ENCODE measurements around the gene ERVK3-1.
A peak's percentile ranks its signal among the peaks of the same experiment; 100 is the strongest.
"Not testable (repeated sequence)": the region's sequence is repeated elsewhere in the genome, so short reads cannot be mapped to it uniquely, and the experiment has no call there.

Gene ERVK3-1, protein sequence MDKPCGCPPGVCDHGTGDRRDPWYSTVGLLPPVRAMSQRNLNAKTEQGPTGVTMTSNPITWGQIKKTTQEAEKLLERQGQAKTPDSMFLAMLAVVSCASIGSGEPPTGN

DNA sequence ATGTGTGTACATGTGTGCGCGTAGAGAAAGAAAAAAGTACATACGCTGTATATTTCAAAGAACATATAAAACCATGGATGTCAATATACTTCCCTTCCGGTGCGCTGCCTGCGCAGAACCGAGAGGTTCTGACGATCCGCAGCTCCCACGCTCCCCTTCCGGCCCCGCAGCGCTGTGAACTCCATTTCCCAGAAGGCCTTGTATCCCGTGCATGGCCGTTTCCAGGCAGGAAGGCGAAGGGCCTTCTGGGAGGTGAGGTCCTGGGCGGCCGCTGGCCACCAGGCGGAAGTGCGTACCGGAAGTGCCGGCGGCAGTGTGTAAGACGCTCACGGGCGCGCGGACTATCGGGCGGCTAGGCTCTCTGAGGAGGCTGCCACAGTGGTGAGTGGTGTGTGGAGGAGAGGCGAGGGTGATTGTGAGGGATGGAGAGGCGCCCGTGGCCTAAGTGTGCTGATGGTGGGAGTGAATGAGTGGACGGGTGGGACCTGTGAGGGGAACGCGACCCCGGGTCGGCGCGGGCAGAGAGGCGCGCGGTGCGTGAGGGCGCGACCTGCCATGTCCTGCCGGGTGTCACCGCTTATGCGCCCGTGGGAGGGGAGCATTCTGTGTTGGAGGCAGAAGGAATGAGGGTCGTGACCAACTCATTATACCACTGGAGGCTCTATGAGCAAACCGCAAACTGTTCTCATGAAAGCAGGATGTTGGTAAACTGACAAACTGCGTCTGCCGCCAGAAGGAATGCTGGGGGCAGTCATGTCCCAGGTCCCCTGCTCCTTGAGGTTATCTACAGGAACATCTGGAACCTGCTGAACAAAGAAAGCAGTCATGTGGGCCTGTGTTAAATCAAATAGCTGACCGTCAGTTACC lies at the start of gene ERVK3-1:
TSS of gene ERVK3-1 (plus strand) at position 313 of the 867 bp plus-strand sequence. CDS start 6,792 bp downstream, outside the sequence.
- DNase-seq, result peak; percentile 96

- DNase-seq, result not testable (repeated sequence)
Observed at GRCh38 chr19:58258259-58258658, 46.9 kb upstream of the ERVK3-1 start.

- no peak for DNase-seq
Observed at GRCh38 chr19:58261600-58261967, 43.6 kb upstream of the ERVK3-1 start.

GRCh38 chr19:58261968-58262921 lies 42.9 kb upstream of the ERVK3-1 start:
- no peak for DNase-seq

DNA sequence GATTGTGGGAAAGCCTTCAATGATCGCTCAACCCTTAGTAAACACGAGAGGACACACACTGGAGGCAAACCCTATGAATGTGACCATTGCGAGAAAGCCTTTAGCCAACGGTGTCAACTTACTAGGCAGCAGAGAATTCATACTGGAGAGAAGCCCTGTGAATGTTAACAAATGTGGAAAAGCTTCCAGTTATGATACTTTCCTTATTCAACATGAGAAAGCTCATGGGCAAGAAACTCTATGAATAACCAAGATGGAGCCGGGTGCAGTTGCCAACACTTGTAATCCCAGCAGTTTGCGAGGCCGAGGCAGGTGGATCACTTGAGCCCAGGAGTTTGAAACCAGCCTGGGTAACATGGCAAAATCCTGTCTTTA lies 42.3 kb upstream of the ERVK3-1 start:
- DNase-seq, result no peak

DNA sequence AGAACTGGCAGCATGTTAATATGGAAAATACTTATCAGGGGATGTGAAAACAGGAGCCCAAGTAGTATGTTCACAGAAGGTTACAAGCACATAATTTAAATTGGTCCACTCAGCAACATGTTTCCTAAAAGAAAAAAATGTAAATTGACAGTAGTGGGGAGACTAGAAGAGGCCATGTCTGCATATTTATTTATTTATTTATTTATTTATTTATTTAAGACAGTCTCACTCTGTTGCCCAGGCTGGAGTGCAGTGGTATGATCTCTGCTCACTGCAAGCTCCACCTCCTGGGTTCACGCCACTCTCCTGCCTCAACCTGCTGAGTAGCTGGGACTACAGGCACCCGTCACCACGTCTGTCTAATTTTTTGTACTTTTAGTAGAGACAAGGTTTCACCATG lies 40.1 kb upstream of the ERVK3-1 start:
- DNase-seq, result no peak

DNA sequence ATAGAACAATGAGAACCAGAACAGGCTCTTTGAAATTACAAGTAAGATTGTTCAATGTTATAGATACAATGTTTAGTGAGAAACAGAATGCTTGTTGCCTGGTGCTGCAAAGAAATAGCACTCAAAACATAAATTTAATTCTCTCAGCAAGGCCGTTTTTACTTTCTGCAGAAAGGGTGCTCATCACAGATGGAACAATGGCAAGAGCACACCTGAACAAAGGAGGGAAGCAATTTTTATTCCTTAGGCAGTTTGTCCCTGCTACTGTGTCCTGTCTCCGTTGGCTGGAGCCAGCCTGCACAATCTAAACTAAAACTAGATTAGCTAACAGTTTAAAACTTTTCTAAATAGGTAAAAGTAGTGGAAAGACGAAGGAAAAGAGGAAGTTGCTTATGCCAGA lies 36.8 kb upstream of the ERVK3-1 start:
- DNase-seq, result no peak

DNA sequence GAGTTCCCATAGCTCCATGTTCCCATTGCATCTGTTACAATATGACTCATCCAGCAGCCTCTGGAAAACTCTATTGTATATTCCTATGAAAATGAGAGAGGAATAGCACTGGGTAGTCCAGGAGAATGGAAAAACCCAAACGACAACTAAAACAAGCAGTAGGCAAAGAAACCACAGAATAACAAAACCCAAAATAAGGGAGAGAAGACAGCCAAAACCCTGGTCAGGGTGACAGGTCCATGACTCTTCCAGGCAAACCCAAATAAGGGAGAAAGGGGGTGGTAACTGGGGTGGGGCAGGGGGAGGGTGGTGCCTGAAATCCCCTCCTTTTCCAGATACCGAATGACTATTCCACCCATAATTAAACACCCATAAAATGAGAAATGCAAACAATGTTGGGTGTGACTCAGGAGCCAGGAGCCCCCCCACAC lies 30.4 kb upstream of the ERVK3-1 start:
- no peak for DNase-seq

DNA sequence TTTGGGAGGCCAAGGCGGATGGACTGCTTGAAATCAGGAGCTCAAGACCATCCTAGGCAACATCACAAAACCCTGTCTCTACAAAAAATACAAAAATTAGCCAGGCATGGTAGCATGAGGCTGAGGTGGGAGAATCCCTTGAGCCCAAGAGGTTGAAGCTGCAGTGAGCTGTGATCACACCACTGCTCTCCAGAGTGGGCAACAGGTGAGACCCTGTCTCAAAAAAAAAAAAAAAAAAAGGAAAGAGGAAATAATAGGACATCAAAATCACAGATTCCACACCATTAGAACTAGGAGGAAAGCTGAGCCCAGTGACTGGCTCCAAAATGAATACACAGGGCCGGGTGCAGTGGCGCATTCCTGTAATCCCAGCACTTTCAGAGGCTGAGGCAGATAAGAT lies 29.6 kb upstream of the ERVK3-1 start:
- DNase-seq, result no peak

GRCh38 chr19:58277197-58277596 lies 28.0 kb upstream of the ERVK3-1 start:
- no peak for DNase-seq

DNA sequence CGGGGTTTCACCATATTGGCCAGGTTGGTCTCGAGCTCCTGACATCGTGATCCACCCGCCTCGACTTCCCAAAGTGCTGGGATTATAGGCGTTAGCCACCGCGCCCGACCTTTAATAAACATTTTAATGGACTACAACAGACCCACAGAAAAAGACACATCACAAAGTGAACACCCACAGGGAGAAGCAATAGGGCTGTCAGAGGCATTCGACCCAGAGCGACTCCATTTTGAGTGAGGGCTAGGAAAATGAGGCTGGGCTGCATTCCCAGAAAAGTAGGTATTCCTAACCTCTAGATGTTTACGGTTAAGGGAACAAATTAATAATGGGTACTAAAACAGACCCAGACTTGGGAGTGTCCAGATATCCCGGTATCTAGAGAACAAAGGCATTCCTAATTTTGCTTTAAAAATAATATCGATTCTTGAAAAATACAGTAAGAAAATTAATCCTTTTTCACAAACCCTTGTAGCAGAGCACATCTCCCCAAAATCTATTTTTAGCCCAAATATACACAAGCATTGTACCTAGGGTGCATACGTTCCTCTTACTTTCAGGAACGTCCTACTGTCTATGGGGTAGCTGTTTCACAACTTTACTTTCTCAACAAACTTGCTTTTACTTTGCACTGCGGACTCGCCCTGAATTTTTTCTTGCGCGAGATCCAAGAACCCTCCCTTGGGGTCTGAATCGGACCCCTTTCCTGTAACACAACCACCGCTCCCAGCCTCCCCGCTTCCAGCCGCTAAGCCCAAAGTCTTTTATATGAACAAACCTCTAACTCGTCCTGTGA lies 27.2 kb upstream of the ERVK3-1 start:
- no peak for DNase-seq

GRCh38 chr19:58278541-58279041 lies 26.6 kb upstream of the ERVK3-1 start, which contains the start of gene ZNF8:
Gene ZNF8 (plus strand): TSS chr19:58278955. CDS start chr19:58279082, 127 bp downstream.
- peak; percentile 99 for DNase-seq

GRCh38 chr19:58279042-58279924 lies 25.9 kb upstream of the ERVK3-1 start:
- peak; percentile 30 for DNase-seq

- DNase-seq, result no peak
Observed at GRCh38 chr19:58279925-58280316, 25.3 kb upstream of the ERVK3-1 start.

DNA sequence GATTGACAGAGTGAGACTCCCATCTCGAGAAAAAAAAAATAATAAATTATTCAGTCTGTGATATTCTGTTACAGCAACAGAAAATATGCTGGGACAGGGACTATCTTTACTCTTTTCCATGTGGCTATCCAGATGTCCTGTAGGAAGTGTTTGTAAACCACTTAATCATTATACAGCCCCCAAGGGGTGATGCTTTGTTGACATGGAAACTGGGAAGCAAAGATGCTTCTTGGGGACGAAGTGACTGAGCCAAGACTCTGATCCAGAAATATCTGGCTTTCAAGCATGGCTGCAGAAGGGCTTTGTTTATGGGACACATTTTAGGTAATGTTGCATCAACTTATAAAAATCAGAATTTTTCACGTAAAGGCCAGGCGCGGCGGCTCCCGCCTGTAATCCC lies 21.0 kb upstream of the ERVK3-1 start:
- DNase-seq, result no peak

- no peak for DNase-seq
Observed at GRCh38 chr19:58291943-58292342, 13.2 kb upstream of the ERVK3-1 start.

GRCh38 chr19:58294743-58295374 lies 10.3 kb upstream of the ERVK3-1 start:
- no peak for DNase-seq

- DNase-seq, result no peak
Observed at GRCh38 chr19:58296104-58296503, 9.1 kb upstream of the ERVK3-1 start.

- DNase-seq, result no peak
Observed at GRCh38 chr19:58300620-58301019, 4.6 kb upstream of the ERVK3-1 start.

DNA sequence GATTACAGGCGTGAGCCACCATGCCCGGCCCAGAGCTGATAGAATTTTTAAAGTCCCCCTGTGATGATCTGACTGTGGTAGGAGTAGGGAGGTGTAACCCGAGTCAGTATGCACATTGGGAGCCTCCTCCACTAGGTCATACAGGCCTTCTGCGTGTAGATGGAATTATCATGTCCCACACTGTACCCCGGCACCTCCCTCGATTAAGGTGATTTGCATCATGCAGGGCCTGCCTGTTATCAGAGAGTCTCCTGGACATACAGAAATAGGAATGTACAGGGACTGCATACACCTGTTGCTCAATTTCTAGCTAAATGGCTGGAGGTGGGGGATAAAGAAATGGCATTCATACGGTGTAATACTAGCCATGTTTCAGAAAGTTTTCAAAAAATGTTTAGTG lies 922 bp upstream of the ERVK3-1 start:
- DNase-seq, result no peak

GRCh38 chr19:58304748-58305064 lies 471 bp upstream of the ERVK3-1 start:
- no peak for DNase-seq

Data from stimulated activated naive CD4-positive, alpha-beta T cell treated with Interleukin-2 at 50 U/mL for 16 hours (primary cell).